Measurements from ENCODE around the gene SLC52A3.
A peak's percentile ranks its signal among the peaks of the same experiment; 100 is the strongest.
"Not testable (repeated sequence)": the region's sequence is repeated elsewhere in the genome, so short reads cannot be mapped to it uniquely, and the experiment has no call there.

The SLC52A3 gene

GRCh38 chr20:812435-812814 lies 44.1 kb upstream of the SLC52A3 start:
- H3K4me2 ChIP-seq (ENCODE audit: insufficient read depth, low read length, poor library complexity, severe bottlenecking); H4K91ac ChIP-seq (ENCODE audit: low read depth, low read length, poor library complexity); H3K4ac ChIP-seq (ENCODE audit: low read length); H3K23ac ChIP-seq (ENCODE audit: low read depth, low read length, poor library complexity); H2BK5ac ChIP-seq (ENCODE audit: low read length); H4K8ac ChIP-seq (ENCODE audit: low read depth, low read length); H2BK120ac ChIP-seq (ENCODE audit: low read depth, low read length); H3K18ac ChIP-seq (ENCODE audit: low read length); H2AFZ ChIP-seq (ENCODE audit: low read length); H2AK5ac ChIP-seq (ENCODE audit: low read depth, low read length); H3K27me3 ChIP-seq (ENCODE audit: control insufficient read depth in 3 of 3, insufficient read depth in 3 of 3, low read depth in 1 of 3, low read length in 3 of 3); H3K14ac ChIP-seq (ENCODE audit: low read length); H3K9me3 ChIP-seq (replicated peaks in 1 of 2; ENCODE audit: control insufficient read depth in 2 of 2, insufficient read depth in 1 of 2, low read depth in 1 of 2, low read length in 2 of 2); DNase-seq (ENCODE audit: low spot score); H2BK15ac ChIP-seq (ENCODE audit: low read length); H3K79me1 ChIP-seq (ENCODE audit: low read depth, low read length); H2BK12ac ChIP-seq (ENCODE audit: low read length); H3K36me3 ChIP-seq (replicated peaks in 1 of 2; ENCODE audit: control insufficient read depth in 2 of 2, insufficient read depth in 2 of 2, low read length in 2 of 2); H3K27ac ChIP-seq (replicated peaks; ENCODE audit: low read length); H3K9ac ChIP-seq (ENCODE audit: low read depth, low read length, poor library complexity); H3K4me1 ChIP-seq (ENCODE audit: control insufficient read depth in 2 of 2, insufficient read depth in 1 of 2, low read depth in 1 of 2, low read length in 2 of 2); H3K4me3 ChIP-seq (ENCODE audit: low read length in 2 of 2): not testable (repeated sequence)
- WGBS, 2 donors (ENCODE audit: extremely low coverage in 2 of 2, insufficient read length in 2 of 2, insufficient replicate concordance in 1 of 2) = no CpG with 5 or more reads among the region's 2 CpGs

GRCh38 chr20:811776-812434 lies 43.6 kb upstream of the SLC52A3 start:
- not testable (repeated sequence) for H4K8ac ChIP-seq (ENCODE audit: low read depth, low read length); H2BK12ac ChIP-seq (ENCODE audit: low read length); H3K27ac ChIP-seq (replicated peaks; ENCODE audit: low read length); H2AFZ ChIP-seq (ENCODE audit: low read length); DNase-seq (ENCODE audit: low spot score); H2AK5ac ChIP-seq (ENCODE audit: low read depth, low read length); H3K9me3 ChIP-seq (replicated peaks in 1 of 2; ENCODE audit: control insufficient read depth in 2 of 2, insufficient read depth in 1 of 2, low read depth in 1 of 2, low read length in 2 of 2); H3K18ac ChIP-seq (ENCODE audit: low read length); H3K36me3 ChIP-seq (replicated peaks in 1 of 2; ENCODE audit: control insufficient read depth in 2 of 2, insufficient read depth in 2 of 2, low read length in 2 of 2); H2BK5ac ChIP-seq (ENCODE audit: low read length); H3K4ac ChIP-seq (ENCODE audit: low read length); H3K14ac ChIP-seq (ENCODE audit: low read length); H2BK15ac ChIP-seq (ENCODE audit: low read length); H3K23ac ChIP-seq (ENCODE audit: low read depth, low read length, poor library complexity); H3K4me2 ChIP-seq (ENCODE audit: insufficient read depth, low read length, poor library complexity, severe bottlenecking); H3K9ac ChIP-seq (ENCODE audit: low read depth, low read length, poor library complexity); H4K91ac ChIP-seq (ENCODE audit: low read depth, low read length, poor library complexity); H3K4me1 ChIP-seq (ENCODE audit: control insufficient read depth in 2 of 2, insufficient read depth in 1 of 2, low read depth in 1 of 2, low read length in 2 of 2); H2BK120ac ChIP-seq (ENCODE audit: low read depth, low read length); H3K79me1 ChIP-seq (ENCODE audit: low read depth, low read length); H3K4me3 ChIP-seq (ENCODE audit: low read length in 2 of 2); H3K27me3 ChIP-seq (ENCODE audit: control insufficient read depth in 3 of 3, insufficient read depth in 3 of 3, low read depth in 1 of 3, low read length in 3 of 3)
- WGBS, 2 donors (ENCODE audit: extremely low coverage in 2 of 2, insufficient read length in 2 of 2, insufficient replicate concordance in 1 of 2) = no CpG with 5 or more reads among the region's 13 CpGs

- no peak overlapping the region for H3K18ac ChIP-seq (ENCODE audit: low read length)
- H2AFZ ChIP-seq (ENCODE audit: low read length) = no peak overlapping the region
- DNase-seq (ENCODE audit: low spot score) = peak; percentile 43
- H3K4me1 ChIP-seq (ENCODE audit: control insufficient read depth in 2 of 2, insufficient read depth in 1 of 2, low read depth in 1 of 2, low read length in 2 of 2) = no peaks in the 10 kb centered on the region
- H2BK12ac ChIP-seq (ENCODE audit: low read length) = no peak overlapping the region
- H3K14ac ChIP-seq (ENCODE audit: low read length) = no peak overlapping the region
- no peaks in the 10 kb centered on the region for H3K27me3 ChIP-seq (ENCODE audit: control insufficient read depth in 3 of 3, insufficient read depth in 3 of 3, low read depth in 1 of 3, low read length in 3 of 3)
- no peak overlapping the region for H2BK120ac ChIP-seq (ENCODE audit: low read depth, low read length)
- peaks cover 0 to 5% of the 10 kb centered on the region in 2 donors for H3K9me3 ChIP-seq (replicated peaks in 1 of 2; ENCODE audit: control insufficient read depth in 2 of 2, insufficient read depth in 1 of 2, low read depth in 1 of 2, low read length in 2 of 2)
- no peak overlapping the region for H3K23ac ChIP-seq (ENCODE audit: low read depth, low read length, poor library complexity)
- H2BK15ac ChIP-seq (ENCODE audit: low read length) = no peak overlapping the region
- H4K8ac ChIP-seq (ENCODE audit: low read depth, low read length) = no peak overlapping the region
- no peak overlapping the region for H2AK5ac ChIP-seq (ENCODE audit: low read depth, low read length)
- no CpG with 5 or more reads among the region's 1 CpG for WGBS, 2 donors (ENCODE audit: extremely low coverage in 2 of 2, insufficient read length in 2 of 2, insufficient replicate concordance in 1 of 2)
- H3K9ac ChIP-seq (ENCODE audit: low read depth, low read length, poor library complexity) = no peak overlapping the region
- H3K4ac ChIP-seq (ENCODE audit: low read length) = no peak overlapping the region
- no peak overlapping the region for H4K91ac ChIP-seq (ENCODE audit: low read depth, low read length, poor library complexity)
- H3K36me3 ChIP-seq (replicated peaks in 1 of 2; ENCODE audit: control insufficient read depth in 2 of 2, insufficient read depth in 2 of 2, low read length in 2 of 2) = no peaks in the 10 kb centered on the region
- no peak overlapping the region for H3K27ac ChIP-seq (replicated peaks; ENCODE audit: low read length)
- no peak overlapping the region for H2BK5ac ChIP-seq (ENCODE audit: low read length)
- no peaks in the 10 kb centered on the region for H3K79me1 ChIP-seq (ENCODE audit: low read depth, low read length)
- no peak overlapping the region for H3K4me3 ChIP-seq (ENCODE audit: low read length in 2 of 2)
- no peak overlapping the region for H3K4me2 ChIP-seq (ENCODE audit: insufficient read depth, low read length, poor library complexity, severe bottlenecking)
Observed at GRCh38 chr20:805713-806112, 37.4 kb upstream of the SLC52A3 start.

GRCh38 chr20:801678-802077 lies 33.4 kb upstream of the SLC52A3 start:
- Histone ChIP-seq H2BK12ac (ENCODE audit: low read length) (no peak overlapping the region), H4K8ac (ENCODE audit: low read depth, low read length) (no peak overlapping the region), H2BK120ac (ENCODE audit: low read depth, low read length) (no peak overlapping the region), H3K9me3 (replicated peaks in 1 of 2; ENCODE audit: control insufficient read depth in 2 of 2, insufficient read depth in 1 of 2, low read depth in 1 of 2, low read length in 2 of 2) (peaks cover 0 to 5% of the 10 kb centered on the region in 2 donors), H3K14ac (ENCODE audit: low read length) (no peak overlapping the region), H3K23ac (ENCODE audit: low read depth, low read length, poor library complexity) (no peak overlapping the region), H3K4ac (ENCODE audit: low read length) (no peak overlapping the region), H2AFZ (ENCODE audit: low read length) (no peak overlapping the region), H3K79me1 (ENCODE audit: low read depth, low read length) (no peaks in the 10 kb centered on the region), H3K36me3 (replicated peaks in 1 of 2; ENCODE audit: control insufficient read depth in 2 of 2, insufficient read depth in 2 of 2, low read length in 2 of 2) (no peaks in the 10 kb centered on the region), H3K4me2 (ENCODE audit: insufficient read depth, low read length, poor library complexity, severe bottlenecking) (no peak overlapping the region), H2AK5ac (ENCODE audit: low read depth, low read length) (no peak overlapping the region), H3K27me3 (ENCODE audit: control insufficient read depth in 3 of 3, insufficient read depth in 3 of 3, low read depth in 1 of 3, low read length in 3 of 3) (no peaks in the 10 kb centered on the region), H3K18ac (ENCODE audit: low read length) (no peak overlapping the region), H3K4me3 (ENCODE audit: low read length in 2 of 2) (no peak overlapping the region), H4K91ac (ENCODE audit: low read depth, low read length, poor library complexity) (no peak overlapping the region), H3K4me1 (ENCODE audit: control insufficient read depth in 2 of 2, insufficient read depth in 1 of 2, low read depth in 1 of 2, low read length in 2 of 2) (no peaks in the 10 kb centered on the region), H3K9ac (ENCODE audit: low read depth, low read length, poor library complexity) (no peak overlapping the region), H2BK15ac (ENCODE audit: low read length) (no peak overlapping the region), H2BK5ac (ENCODE audit: low read length) (no peak overlapping the region), H3K27ac (replicated peaks; ENCODE audit: low read length) (no peak overlapping the region)
- no CpG with 5 or more reads among the region's 3 CpGs for WGBS, 2 donors (ENCODE audit: extremely low coverage in 2 of 2, insufficient read length in 2 of 2, insufficient replicate concordance in 1 of 2)
- no peak for DNase-seq (ENCODE audit: low spot score)
